Panc1 (cell line): ENCODE results near the gene SV2B. TPM values are rescaled to one million over a fixed set of nuclear protein-coding genes. Genes with fewer than 3 reads are reported as not detected.

Experiments
- ATAC-seq: fragments of 200-7000 bp; cut with Tn5 transposase; 2 replicates; pipeline ENCODE4 v1.9.1; 2020; ENCODE audit warnings: mild to moderate bottlenecking, moderate library complexity
- BruUV-seq: library from RNA; stranded (reverse); fragments of 400-500 nt; replicated peaks from 2 replicates; lab custom pipeline; 2021; lab: Mats Ljungman, UMichigan
- CTCF ChIA-PET: fragments of 300-600 bp; sonication (Branson Sonifier 250); formaldehyde crosslinking; loops from one replicate; lab custom pipeline; 2022; ENCODE audit warnings: antibody characterized with exemption; lab: Charles Lee
- POLR2A ChIA-PET: fragments of 300-600 bp; sonication (Branson Sonifier 250); formaldehyde crosslinking; loops from one replicate; lab custom pipeline; 2022; ENCODE audit warnings: antibody characterized with exemption; lab: Charles Lee
- DNase-seq: peaks from one replicate; pipeline ENCODE4 v3.0.0-alpha.2; 2010; ENCODE audit warnings: low read depth, low spot score
- H3K27ac ChIP-seq: 2 replicates; pipeline ENCODE4 v1.5.1; 2011; ENCODE audit warnings: mild to moderate bottlenecking, low read length, inconsistent platforms
- H3K27me3 ChIP-seq: fragments of 200-500 bp; sonication (Bioruptor generic); 2 replicates; pipeline ENCODE4 v1.6.0; 2014; ENCODE audit warnings: low read length, inconsistent platforms; ENCODE audit not compliant: control insufficient read depth, insufficient read depth
- H3K36me3 ChIP-seq: fragments of 200-500 bp; sonication (Bioruptor generic); 2 replicates; pipeline ENCODE4 v1.5.1; 2014; ENCODE audit warnings: inconsistent platforms, mild to moderate bottlenecking, low read length, moderate library complexity; ENCODE audit not compliant: control insufficient read depth, insufficient read depth
- H3K4me1 ChIP-seq: 2 replicates; pipeline ENCODE4 v1.5.1; 2011; ENCODE audit warnings: inconsistent platforms, mild to moderate bottlenecking, low read length, moderate library complexity; ENCODE audit not compliant: control insufficient read depth, insufficient read depth
- H3K4me3 ChIP-seq, 2 experiments: 2 replicates each; pipeline ENCODE4 v1.5.1; 2011 to 2012; ENCODE audit warnings: low read depth in 2 of 2, low read length in 2 of 2, mild to moderate bottlenecking in 2 of 2, inconsistent platforms in 1 of 2, moderate library complexity in 1 of 2
- H3K9me3 ChIP-seq: fragments of 200-500 bp; sonication (Bioruptor generic); 2 replicates; pipeline ENCODE4 v1.5.1; 2014; ENCODE audit warnings: low read depth, mild to moderate bottlenecking, inconsistent platforms, low read length, moderate library complexity; ENCODE audit not compliant: control insufficient read depth, insufficient read depth
- CTCF ChIP-seq: fragments of 450-650 bp; IDR thresholded peaks from 2 replicates; pipeline ENCODE4 v1.5.1; 2017; ENCODE audit warnings: mild to moderate bottlenecking
- POLR2AphosphoS5 ChIP-seq: IDR thresholded peaks from 2 replicates; pipeline ENCODE4 v1.6.1; 2012; ENCODE audit warnings: mild to moderate bottlenecking, low read depth, low read length, moderate library complexity
- REST ChIP-seq, 2 experiments: IDR thresholded peaks; 2 replicates each; pipeline ENCODE4 v1.6.1; 2011 to 2012; ENCODE audit warnings: low read depth in 2 of 2, control low read depth in 1 of 2, low read length in 1 of 2, mild to moderate bottlenecking in 1 of 2, moderate library complexity in 1 of 2; ENCODE audit not compliant: insufficient read depth in 1 of 2
- SIN3A ChIP-seq: IDR thresholded peaks from 2 replicates; pipeline ENCODE4 v1.6.1; 2012; ENCODE audit warnings: low read depth, mild to moderate bottlenecking, low read length, moderate library complexity, borderline replicate concordance; ENCODE audit not compliant: insufficient read depth
- TCF7L2 ChIP-seq: IDR thresholded peaks from 2 replicates; pipeline ENCODE4 v1.6.1; 2011; ENCODE audit warnings: mild to moderate bottlenecking, low read depth, low read length, inconsistent platforms
- in situ Hi-C: cut with HindIII; loops from 2 replicates; pipeline ENCODE4 v1.10.0; 2016; ENCODE audit warnings: low sequenced_read_pairs, low pct_unique_long_range_greater_than_20kb
- intact Hi-C: fragments of 100-400 bp; cut with micrococcal nuclease; formaldehyde crosslinking; loops from one replicate; pipeline ENCODE4 v1.10.0; 2022; ENCODE audit not compliant: unreplicated experiment
- total RNA-seq: library from RNA; stranded (reverse); gene quantifications from one replicate; pipeline ENCODE4 v1.2.1, GENCODE V29; 2021; ENCODE audit not compliant: unreplicated experiment

SV2B gene
- total RNA-seq, 1 experiment from 2014 or later, result not detected

GRCh38 chr15:91302588-91303439, 202.8 kb downstream of the SV2B start:
- no TSS peak for BruUV-seq
- DNase-seq (peak; percentile 43), ATAC-seq (peak; percentile 89)
- H3K4me1 ChIP-seq, result no peaks in the 10 kb centered on the region
- no peak overlapping the region; a peak in 1 of 4 replicates for H3K4me3 ChIP-seq
- TF ChIP-seq REST (IDR thresholded peaks at IDR 0.05; ENCODE audit: insufficient read depth in 1 of 2, low read depth in 2 of 2, low read length in 1 of 2) (no peak), SIN3A (no peak), TCF7L2 (no peak), CTCF (peak; percentile 85), POLR2AphosphoS5 (no peak)
- H3K9me3 ChIP-seq, result no peaks in the 10 kb centered on the region
- intact Hi-C loops (loop anchor here (2.0 kb wide), 2 partner anchors 550 to 774 kb away; partner anchors contain the start of gene SLCO3A1), in situ Hi-C loops (no loop called here)
- H3K27ac ChIP-seq, result no peak overlapping the region
- no peaks in the 10 kb centered on the region for H3K36me3 ChIP-seq
- peaks cover 41% of the 10 kb centered on the region for H3K27me3 ChIP-seq
- CTCF ChIA-PET, result interaction anchor here (0.5 to 1.1 kb wide), 5 partner anchors 192 to 831 kb away, joined by 3 to 5 read pairs (median 3); partner anchors contain the start of gene SLCO3A1
- POLR2A ChIA-PET, result no interaction called here

- no peak for ATAC-seq
- POLR2A ChIA-PET, result interaction anchor here (0.7 kb wide), 1 partner anchor 316 kb away, joined by 11 read pairs; no protein-coding TSS in a partner anchor
Measured at GRCh38 chr15:91304210-91304609, 204.2 kb downstream of the SV2B start.

More at GRCh38 chr15:91304210-91304609, 204.2 kb downstream of the SV2B start:
- Histone ChIP-seq H3K4me1 (no peaks in the 10 kb centered on the region), H3K9me3 (no peaks in the 10 kb centered on the region), H3K27me3 (peaks cover 45% of the 10 kb centered on the region), H3K27ac (no peak overlapping the region), H3K36me3 (no peaks in the 10 kb centered on the region), H3K4me3 (no peak overlapping the region)
- no peak for TF ChIP-seq SIN3A
- no peak for TF ChIP-seq TCF7L2
- TF ChIP-seq REST (IDR thresholded peaks at IDR 0.05; ENCODE audit: insufficient read depth in 1 of 2, low read depth in 2 of 2, low read length in 1 of 2), result no peak
- TF ChIP-seq POLR2AphosphoS5, result no peak
- no peak for TF ChIP-seq CTCF
- in situ Hi-C loops (no loop called here), intact Hi-C loops (no loop called here)
- DNase-seq, result no peak
- no TSS peak for BruUV-seq
- CTCF ChIA-PET, result interaction anchor here (0.5 to 0.7 kb wide), 2 partner anchors 546 to 784 kb away, joined by 3 to 6 read pairs; no protein-coding TSS in a partner anchor
